Amygdala (tissue), 56 donors: ENCODE results near the gene RNF125.
"Not testable (repeated sequence)": the region's sequence is repeated elsewhere in the genome, so short reads cannot be mapped to it uniquely, and the experiment has no call there.

Experiments used
- DNase-seq, 56 donors: peaks; one replicate each; lab custom pipeline; 2025; lab: John Stamatoyannopoulos, UW

The RNF125 gene

DNA sequence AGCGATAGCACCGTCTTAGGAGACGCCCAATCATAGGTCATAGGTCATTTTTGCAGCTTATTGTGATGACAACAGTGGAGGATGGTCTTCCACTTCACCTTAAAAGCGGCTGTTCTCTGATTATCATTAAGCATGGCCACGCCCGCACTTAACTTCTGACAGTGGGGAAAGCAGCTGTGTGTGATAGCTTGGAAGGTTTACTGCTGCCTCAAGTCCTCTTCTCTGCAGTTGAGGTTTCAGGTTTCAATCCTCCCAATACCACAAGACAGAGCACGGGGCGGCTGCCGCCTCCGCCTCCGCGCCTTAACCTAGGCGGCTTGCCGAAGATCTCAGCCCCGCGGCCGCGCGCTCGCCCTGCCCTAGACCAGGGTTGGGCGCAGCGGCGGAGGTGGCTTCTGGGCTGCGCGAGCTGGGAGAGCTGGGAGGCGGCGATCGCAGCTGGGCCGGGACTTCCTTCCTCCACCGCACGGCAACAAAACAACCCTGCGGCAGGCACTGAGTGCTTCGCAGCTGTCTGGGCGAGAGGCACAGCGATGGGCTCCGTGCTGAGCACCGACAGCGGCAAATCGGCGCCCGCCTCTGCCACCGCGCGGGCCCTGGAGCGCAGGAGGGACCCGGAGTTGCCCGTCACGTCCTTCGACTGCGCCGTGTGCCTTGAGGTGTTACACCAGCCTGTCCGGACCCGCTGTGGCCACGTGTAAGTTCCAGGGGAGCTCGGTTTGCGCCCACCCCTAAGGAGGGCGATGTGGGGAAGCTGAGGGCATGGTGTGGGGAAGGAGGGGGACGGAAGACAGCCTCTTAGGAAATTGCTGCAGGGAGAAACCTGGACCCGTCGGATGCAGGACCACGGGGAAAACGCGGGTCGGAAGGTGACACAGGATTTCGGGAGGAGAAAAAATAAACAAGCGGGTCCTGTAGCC, at the start of gene RNF125:
Gene RNF125, plus strand, starts transcription at position 495 of the 920 bp plus-strand sequence. Its CDS starts 39 bp downstream, at position 534.
- peak in 51 of 56 donors; percentile 4 to 70 (median 47) for DNase-seq

GRCh38 chr18:31970617-31971016, 48.0 kb upstream of the RNF125 start:
- no peak for DNase-seq

- DNase-seq, result no peak
Measured at GRCh38 chr18:31973929-31974546, 44.6 kb upstream of the RNF125 start.

GRCh38 chr18:31976242-31976641, 42.4 kb upstream of the RNF125 start:
- DNase-seq, result no peak

- DNase-seq, result peak in 23 of 56 donors; percentile 1 to 52 (median 12)
Measured at GRCh38 chr18:31977270-31977872, 41.3 kb upstream of the RNF125 start.

- no peak for DNase-seq
Measured at GRCh38 chr18:31978616-31979015, 40.0 kb upstream of the RNF125 start.

GRCh38 chr18:31979714-31980113, 38.9 kb upstream of the RNF125 start:
- DNase-seq, result no peak

- no peak for DNase-seq
Measured at GRCh38 chr18:31980863-31981262, 37.8 kb upstream of the RNF125 start.

- no peak for DNase-seq
Measured at GRCh38 chr18:31983020-31983419, 35.6 kb upstream of the RNF125 start.

DNA sequence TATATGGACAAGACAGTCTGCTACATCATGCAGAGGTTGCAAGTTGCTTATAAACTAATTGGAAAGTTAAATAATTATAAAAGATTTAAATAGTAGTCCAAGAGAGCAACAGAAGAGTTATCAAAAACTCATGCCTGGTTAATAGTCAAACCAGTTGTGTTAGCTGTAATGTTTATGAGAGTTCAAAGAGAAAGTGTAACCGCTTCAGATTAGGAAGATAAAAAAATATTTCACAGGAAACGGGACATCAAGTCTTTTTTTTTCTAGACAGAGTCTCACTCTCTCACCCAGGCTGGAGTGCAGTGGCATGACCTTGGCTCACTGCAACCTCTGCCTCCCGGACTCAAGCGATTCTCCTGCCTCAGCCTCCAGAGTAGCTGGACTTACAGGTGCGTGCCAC, 34.6 kb upstream of the RNF125 start:
- DNase-seq, result no peak

DNA sequence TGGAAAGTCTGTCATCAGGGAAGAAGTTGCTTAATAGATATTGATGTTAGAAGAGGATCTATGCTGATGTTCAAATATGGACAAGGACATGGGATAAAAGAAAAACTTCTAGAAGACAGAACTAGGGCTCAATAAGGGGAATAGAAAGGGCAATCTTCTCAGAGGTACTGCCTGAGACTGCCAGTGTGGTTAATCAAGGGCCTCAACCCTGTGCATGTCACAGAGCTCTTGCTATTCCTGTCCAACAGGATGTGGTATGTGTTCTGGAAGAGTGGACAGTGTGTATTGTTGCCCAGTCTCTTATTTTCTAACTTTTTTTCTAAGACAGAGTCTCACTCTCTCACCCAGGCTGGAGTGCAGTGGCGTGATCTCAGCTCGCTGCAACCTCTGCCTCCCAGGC, 27.8 kb upstream of the RNF125 start:
- peak in 7 of 56 donors; percentile 2 to 17 (median 5) for DNase-seq

DNA sequence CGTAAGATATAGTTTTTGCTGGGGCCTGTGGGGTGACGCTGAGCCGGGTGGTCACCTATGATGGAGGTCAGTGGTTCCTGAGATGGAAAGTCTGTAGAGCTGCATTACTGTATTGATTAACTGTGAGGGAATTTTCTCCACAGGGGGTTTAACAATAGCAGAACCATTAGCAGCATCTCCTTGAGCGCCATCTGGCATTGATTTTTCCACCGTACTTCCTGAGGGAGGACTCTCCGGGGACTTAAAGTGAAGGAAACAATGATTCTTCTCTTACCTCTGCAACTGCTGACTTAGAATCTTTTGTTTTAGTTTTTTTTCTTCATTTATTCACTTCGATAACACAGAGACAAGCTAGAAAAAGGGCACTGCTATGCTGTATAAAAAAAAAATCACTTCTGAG, 22.6 kb upstream of the RNF125 start:
- no peak for DNase-seq

DNA sequence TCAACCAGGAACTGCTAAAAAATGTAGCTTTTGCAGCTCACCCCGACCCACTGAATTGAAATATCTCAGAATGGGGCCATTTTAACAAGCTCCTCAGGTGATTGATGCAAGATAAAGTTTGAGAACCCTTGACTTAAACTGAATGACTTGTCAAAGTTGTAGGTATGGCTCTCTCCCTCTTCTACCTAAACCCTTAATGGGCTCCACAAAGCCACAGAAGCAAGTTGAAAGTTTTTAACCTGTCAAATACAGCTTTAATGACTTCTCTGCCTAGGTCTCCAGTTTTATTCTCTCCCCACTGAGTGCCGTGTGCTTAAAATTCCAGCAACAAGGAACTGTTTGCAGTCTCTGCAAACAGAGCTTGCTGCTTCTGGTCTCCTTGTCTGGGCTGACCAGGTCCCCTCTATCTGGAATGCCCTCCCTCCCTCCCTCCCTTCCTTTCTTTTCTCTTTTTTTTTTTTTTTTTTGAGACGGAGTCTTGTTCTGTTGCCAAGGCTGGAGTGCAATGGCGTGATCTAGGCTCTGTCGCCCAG, 19.7 kb upstream of the RNF125 start:
- DNase-seq, result no peak

- DNase-seq, result not testable (repeated sequence)
Measured at GRCh38 chr18:32001141-32001540, 17.5 kb upstream of the RNF125 start.

DNA sequence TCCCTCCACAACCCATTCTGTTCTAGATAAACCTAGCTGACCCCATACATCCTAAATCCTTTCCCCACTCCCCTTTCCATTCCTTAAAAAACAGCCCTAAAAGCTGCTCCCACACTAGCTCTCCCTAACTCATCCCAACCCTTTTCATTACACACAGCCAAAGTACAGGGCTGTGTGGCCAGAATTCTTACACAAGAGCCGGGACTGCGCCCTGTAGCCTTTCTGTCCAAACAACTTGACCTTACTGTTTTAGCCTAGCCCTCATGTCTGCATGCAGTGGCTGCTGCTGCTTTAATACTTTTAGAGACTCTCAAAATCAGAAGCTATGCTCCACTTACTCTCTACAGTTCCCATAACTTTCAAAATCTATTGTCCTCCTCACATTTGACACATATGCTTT, 14.8 kb upstream of the RNF125 start:
- not testable (repeated sequence) for DNase-seq

GRCh38 chr18:32010124-32010721, 8.4 kb upstream of the RNF125 start:
- no peak for DNase-seq

GRCh38 chr18:32011193-32011592, 7.4 kb upstream of the RNF125 start:
- DNase-seq, result no peak

DNA sequence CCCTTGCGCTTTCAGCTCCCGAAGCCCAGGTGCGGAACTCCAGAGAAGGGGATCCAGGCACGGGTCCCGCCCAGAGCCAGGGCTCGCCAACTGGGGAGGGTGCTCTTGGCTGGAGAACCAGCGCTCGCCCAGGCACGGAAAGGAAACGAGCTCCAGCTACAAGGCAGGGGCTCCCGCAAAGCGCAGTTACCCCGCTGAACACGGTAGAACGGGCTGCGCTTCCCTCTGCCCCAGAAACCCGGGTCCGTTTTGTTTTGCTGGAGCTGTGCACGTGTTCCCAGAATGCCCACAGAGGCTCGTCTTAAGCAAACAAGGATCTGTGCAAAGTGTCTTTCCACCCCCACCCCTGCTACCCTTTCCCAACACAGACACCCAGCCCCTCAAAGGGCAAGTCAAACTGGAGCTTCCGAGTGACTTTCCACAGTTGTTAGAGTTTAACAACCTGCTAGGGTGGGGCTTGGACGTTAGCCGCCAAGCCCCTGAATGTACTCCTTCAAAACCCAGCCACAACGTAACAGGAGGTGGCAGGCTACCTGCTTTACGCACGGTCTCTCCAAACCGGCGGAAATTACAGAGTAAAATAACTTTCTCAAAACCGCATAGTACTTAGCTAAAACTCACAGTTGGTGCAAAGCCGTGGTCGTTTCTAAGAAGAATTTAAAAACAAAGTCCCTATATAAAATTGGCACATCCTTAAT, 775 bp downstream of the RNF125 start:
- DNase-seq, result peak in 43 of 56 donors; percentile 3 to 66 (median 34)

GRCh38 chr18:32019949-32020625, 1.5 kb downstream of the RNF125 start:
- peak in 1 of 56 donors; percentile 3 for DNase-seq
